ENCODE results near the gene RABL2B.

Gene RABL2B

GRCh38 chr22:50737728-50738648, 45.4 kb downstream of the RABL2B start, which contains the start of gene ACR:
TSS of gene ACR (plus strand) at chr22:50738204. CDS start at chr22:50738236, 32 bp downstream.
- no peak for DNase-seq

- no peak for DNase-seq
Observed at GRCh38 chr22:50735739-50736030, 47.8 kb downstream of the RABL2B start.

- DNase-seq = peak; percentile 1
Observed at GRCh38 chr22:50734986-50735738, 48.3 kb downstream of the RABL2B start.

- peak; percentile 1 for DNase-seq
Observed at GRCh38 chr22:50734343-50734771, 49.1 kb downstream of the RABL2B start.

- DNase-seq = peak; percentile 0
Observed at GRCh38 chr22:50733521-50734342, 49.7 kb downstream of the RABL2B start.

- no peak for DNase-seq
Observed at GRCh38 chr22:50732681-50733080, 50.8 kb downstream of the RABL2B start.

GRCh38 chr22:50731811-50732624, 51.4 kb downstream of the RABL2B start:
- peak; percentile 42 for DNase-seq

GRCh38 chr22:50730941-50731661, 52.3 kb downstream of the RABL2B start:
- DNase-seq = no peak

GRCh38 chr22:50730013-50730891, 53.2 kb downstream of the RABL2B start:
- DNase-seq = no peak

GRCh38 chr22:50729391-50730012, 53.9 kb downstream of the RABL2B start:
- DNase-seq = no peak

GRCh38 chr22:50728523-50728931, 54.9 kb downstream of the RABL2B start:
- DNase-seq = no peak

GRCh38 chr22:50727678-50728522, 55.5 kb downstream of the RABL2B start:
- no peak for DNase-seq

GRCh38 chr22:50726643-50727340, 56.6 kb downstream of the RABL2B start:
- DNase-seq = no peak

GRCh38 chr22:50725597-50725996, 57.8 kb downstream of the RABL2B start:
- DNase-seq = no peak

- no peak for DNase-seq
Observed at GRCh38 chr22:50724616-50725015, 58.8 kb downstream of the RABL2B start.

GRCh38 chr22:50723991-50724390, 59.4 kb downstream of the RABL2B start:
- DNase-seq = no peak

- no peak for DNase-seq
Observed at GRCh38 chr22:50722716-50723428, 60.6 kb downstream of the RABL2B start.
